Spleen (tissue), 7 donors: ENCODE measurements around the gene ARHGEF39.

ENCODE experiments used
- POLR2A ChIP-seq, 3 donors: fragments of 450-650 bp; IDR thresholded peaks; one replicate each; pipeline ENCODE4 v1.5.1; 2017; ENCODE audit warnings: antibody characterized with exemption in 3 of 3, mild to moderate bottlenecking in 1 of 3
- POLR2AphosphoS5 ChIP-seq, 3 donors: sonication (generic); formaldehyde crosslinking; IDR thresholded peaks; one replicate each; pipeline ENCODE4 v1.5.1; 2017; ENCODE audit warnings: antibody characterized with exemption in 3 of 3
- TF ChIP-seq, protein P1 (sequence below), 11 experiments: fragments of 200-600 bp in 7 of 11; fragments of 450-650 bp in 4 of 11; sonication (generic) in 4 of 11; IDR thresholded peaks in 8 of 11; conservative IDR thresholded peaks in 3 of 11; 1 replicate in 7 of 11; 2 replicates in 4 of 11; pipeline versions ENCODE4 v1.4.0 to v1.8.0; 2016 to 2021; ENCODE audit warnings: antibody characterized with exemption in 11 of 11, inconsistent platforms in 4 of 11, mild to moderate bottlenecking in 1 of 11
- donor health status: DM: no; HTN: no; CAD: no; lungs with moderate emphysema.
- donor health status: DM: no; HTN: no; CAD: no.
- donor health status: DM: no; HTN: no; CAD: no.

DNA sequence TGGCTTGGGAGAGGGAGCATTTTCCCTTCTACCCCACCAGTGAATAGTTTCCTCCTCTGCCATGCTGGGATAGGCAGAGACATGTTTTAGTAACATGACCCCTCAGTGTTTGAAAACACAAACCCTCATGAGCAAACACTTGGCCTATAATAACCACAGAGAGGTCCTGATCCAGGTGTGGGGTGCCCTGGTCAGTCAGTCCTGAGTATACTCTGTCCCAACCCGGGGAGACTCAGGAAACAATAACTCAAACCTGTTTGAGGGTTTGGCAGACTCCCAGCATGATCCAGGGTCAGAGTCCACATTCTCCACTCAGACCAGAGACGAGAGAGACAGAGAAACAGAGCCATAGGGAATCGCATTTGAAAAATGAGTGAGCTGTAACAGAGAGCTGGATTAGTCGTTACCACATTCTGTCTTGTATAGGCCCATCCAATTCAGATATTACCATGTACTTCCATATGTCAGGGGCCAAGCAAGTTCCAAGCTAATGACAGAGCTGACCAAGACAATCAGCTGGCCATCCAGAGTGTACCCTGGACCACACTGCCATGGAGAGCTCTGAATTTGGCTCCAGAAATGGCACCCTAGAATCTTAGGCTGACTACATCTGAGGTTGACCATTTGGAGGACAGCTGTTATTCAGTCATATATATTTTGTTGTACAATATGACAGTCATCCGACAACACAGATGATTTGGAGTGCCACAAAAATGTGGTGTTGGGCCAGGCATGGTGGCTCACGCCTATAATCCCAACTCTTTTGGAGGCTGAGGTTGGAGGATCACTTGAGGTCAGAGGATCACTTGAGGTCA is 4.5 kb upstream of the ARHGEF39 start:
- TF ChIP-seq, protein P1, sequence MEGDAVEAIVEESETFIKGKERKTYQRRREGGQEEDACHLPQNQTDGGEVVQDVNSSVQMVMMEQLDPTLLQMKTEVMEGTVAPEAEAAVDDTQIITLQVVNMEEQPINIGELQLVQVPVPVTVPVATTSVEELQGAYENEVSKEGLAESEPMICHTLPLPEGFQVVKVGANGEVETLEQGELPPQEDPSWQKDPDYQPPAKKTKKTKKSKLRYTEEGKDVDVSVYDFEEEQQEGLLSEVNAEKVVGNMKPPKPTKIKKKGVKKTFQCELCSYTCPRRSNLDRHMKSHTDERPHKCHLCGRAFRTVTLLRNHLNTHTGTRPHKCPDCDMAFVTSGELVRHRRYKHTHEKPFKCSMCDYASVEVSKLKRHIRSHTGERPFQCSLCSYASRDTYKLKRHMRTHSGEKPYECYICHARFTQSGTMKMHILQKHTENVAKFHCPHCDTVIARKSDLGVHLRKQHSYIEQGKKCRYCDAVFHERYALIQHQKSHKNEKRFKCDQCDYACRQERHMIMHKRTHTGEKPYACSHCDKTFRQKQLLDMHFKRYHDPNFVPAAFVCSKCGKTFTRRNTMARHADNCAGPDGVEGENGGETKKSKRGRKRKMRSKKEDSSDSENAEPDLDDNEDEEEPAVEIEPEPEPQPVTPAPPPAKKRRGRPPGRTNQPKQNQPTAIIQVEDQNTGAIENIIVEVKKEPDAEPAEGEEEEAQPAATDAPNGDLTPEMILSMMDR (IDR thresholded peaks at IDR 0.05 in 8 of 11, conservative IDR thresholded peaks at IDR 0.05 in 3 of 11): no peak
- TF ChIP-seq POLR2A (IDR thresholded peaks at IDR 0.05) (no peak), POLR2AphosphoS5 (IDR thresholded peaks at IDR 0.05) (no peak)
